Breast epithelium (tissue), 4 donors: ENCODE data around the gene ALDH7A1. TPM values are rescaled to one million over a fixed set of nuclear protein-coding genes. Genes with fewer than 3 reads are reported as not detected.

ENCODE experiments used
- DNase-seq, 2 donors: peaks; one replicate each; pipeline ENCODE4 v3.0.0-alpha.2; 2019; ENCODE audit warnings: low spot score in 2 of 2
- H3K27ac ChIP-seq, 2 donors: fragments of 200-600 bp; sonication (generic) in 1 of 2; one replicate each; pipeline ENCODE4 v1.5.1; 2016 to 2019; ENCODE audit warnings: mild to moderate bottlenecking in 1 of 2
- H3K27me3 ChIP-seq, 2 donors: fragments of 200-600 bp; sonication (generic) in 1 of 2; one replicate each; pipeline versions ENCODE4 v1.5.1 to v1.6.0; 2017 to 2019; ENCODE audit warnings: control low read depth in 1 of 2, mild to moderate bottlenecking in 1 of 2
- H3K36me3 ChIP-seq: fragments of 200-600 bp; one replicate; pipeline ENCODE4 v1.5.1; 2019
- H3K4me1 ChIP-seq, 2 donors: fragments of 200-600 bp; sonication (generic); one replicate each; pipeline ENCODE4 v1.5.1; 2016 to 2019; ENCODE audit warnings: control low read depth in 1 of 2
- H3K4me3 ChIP-seq, 3 donors: fragments of 200-600 bp; sonication (generic); 1 replicate in 2 of 3; 2 replicates in 1 of 3; pipeline ENCODE4 v1.5.1; 2016 to 2019; ENCODE audit warnings: mild to moderate bottlenecking in 3 of 3, moderate library complexity in 2 of 3
- H3K9me3 ChIP-seq, 2 donors: fragments of 200-600 bp; sonication (generic) in 1 of 2; one replicate each; pipeline ENCODE4 v1.5.1; 2016 to 2019; ENCODE audit warnings: control low read depth in 1 of 2
- CTCF ChIP-seq, 3 donors: fragments of 450-650 bp; IDR thresholded peaks; one replicate each; pipeline ENCODE4 v1.5.1; 2016 to 2017; ENCODE audit warnings: antibody characterized with exemption in 3 of 3, mild to moderate bottlenecking in 3 of 3, moderate library complexity in 3 of 3
- POLR2A ChIP-seq: fragments of 450-650 bp; IDR thresholded peaks from one replicate; pipeline ENCODE4 v1.6.1; 2016; ENCODE audit warnings: antibody characterized with exemption, mild to moderate bottlenecking, moderate library complexity
- POLR2AphosphoS5 ChIP-seq, 3 donors: sonication (generic); formaldehyde crosslinking; IDR thresholded peaks; one replicate each; pipeline ENCODE4 v1.6.1; 2017; ENCODE audit warnings: antibody characterized with exemption in 3 of 3
- intact Hi-C: fragments of 100-400 bp; cut with DNase I; formaldehyde crosslinking; loops from one replicate; pipeline ENCODE4 v1.15.1; 2023; ENCODE audit warnings: low total_unique reads
- total RNA-seq, 3 donors: library from RNA; depleted of rRNA; stranded (reverse); fragments of >200 nt; gene quantifications; one replicate each; pipeline ENCODE4 v1.1.0, GENCODE V29; 2016

The ALDH7A1 gene
- total RNA-seq, 3 donors from 2014 or later: 38.7 to 83.0 (median 45.2) TPM

- peak overlapping the region; percentile 38 to 89 for H3K27ac ChIP-seq
- no peaks in the 10 kb centered on the region for H3K9me3 ChIP-seq
- intact Hi-C loops: no loop called here
- no peak for DNase-seq
- no peaks in the 10 kb centered on the region for H3K36me3 ChIP-seq
- peaks cover 8 to 13% of the 10 kb centered on the region in 2 donors for H3K4me1 ChIP-seq
- no peak overlapping the region for H3K4me3 ChIP-seq
- TF ChIP-seq POLR2AphosphoS5 (IDR thresholded peaks at IDR 0.05) (no peak), POLR2A (no peak), CTCF (IDR thresholded peaks at IDR 0.05) (no peak)
- no peaks in the 10 kb centered on the region for H3K27me3 ChIP-seq
These were observed 113.8 kb downstream of the ALDH7A1 start for GRCh38 chr5:126481243-126481642.

Other genes starting within 250 kb of the ALDH7A1 start
- 100 to 1,000 TPM in 2 of 3 donors, 10 to 100 TPM in 1; 38.1 to 206 (median 103) TPM for gene GRAMD2B, start 171.8 kb downstream of the ALDH7A1 start, total RNA-seq
- gene PHAX, start 5.7 kb upstream of the ALDH7A1 start, total RNA-seq: 10 to 100 TPM; 44.9 to 58.7 (median 54.7) TPM
- gene LMNB1, start 181.9 kb upstream of the ALDH7A1 start, total RNA-seq: 1 to 10 TPM; 4.8 to 6.4 (median 5.2) TPM